K562 (cell line): ENCODE measurements around the gene NEMP1. TPM values are rescaled to one million over a fixed set of nuclear protein-coding genes. Genes with fewer than 3 reads are reported as not detected.

Experiments
- ATAC-seq: fragments of 200-7000 bp; cut with Tn5 transposase; 3 replicates; pipeline ENCODE4 v1.9.1; 2020; ENCODE audit warnings: moderate library complexity
- BruUV-seq: library from RNA; stranded (reverse); fragments of 400-500 nt; replicated peaks from 2 replicates; lab custom pipeline; 2021; lab: Mats Ljungman, UMichigan
- CTCF ChIA-PET: fragments of 300-600 bp; formaldehyde crosslinking; extraction: SDS; loops from one replicate; lab custom pipeline; 2021; ENCODE audit warnings: low intra/inter-chr PET ratio; lab: Yijun Ruan, JAX
- POLR2A ChIA-PET: fragments of 300-600, 350-650 bp; sonication (Branson Sonifier 250); formaldehyde crosslinking; extraction: SDS; loops from one replicate; lab custom pipeline; 2021; ENCODE audit warnings: antibody characterized with exemption, inconsistent platforms; lab: Yijun Ruan, JAX
- DNase-seq, 4 experiments: peaks; one replicate each; pipeline versions ENCODE4 v3.0.0 to v3.0.0-alpha.2; 2011 to 2018; ENCODE audit warnings: low spot score in 3 of 4, mixed read lengths in 3 of 4; ENCODE audit errors: extremely low read depth in 1 of 4
- FAIRE-seq: peaks from 2 replicates; lab custom pipeline; 2011; peaks lifted over from hg19 to GRCh38; lab: Jason Lieb, UNC
- H2AFZ ChIP-seq: 2 replicates; pipeline ENCODE4 v1.6.0; 2011; ENCODE audit warnings: low read depth, low read length, control low read depth, inconsistent platforms
- H3K27ac ChIP-seq: fragments of 200-600 bp; 3 replicates; pipeline ENCODE4 v1.8.0; 2011; ENCODE audit warnings: low read depth, mild to moderate bottlenecking, control low read depth, inconsistent platforms, low read length, moderate library complexity, mixed read lengths; ENCODE audit errors: extremely low read depth
- H3K27me3 ChIP-seq, 2 experiments: fragments of 300-600 bp in 1 of 2; 2 replicates in 1 of 2; 3 replicates in 1 of 2; pipeline versions ENCODE4 v1.6.0 to v1.8.0; 2011; ENCODE audit warnings: inconsistent platforms in 2 of 2, low read length in 2 of 2, mild to moderate bottlenecking in 1 of 2, mixed read lengths in 1 of 2, moderate library complexity in 1 of 2; ENCODE audit not compliant: control insufficient read depth in 2 of 2, insufficient read depth in 2 of 2
- H3K36me3 ChIP-seq: fragments of 300-600 bp; 3 replicates; pipeline ENCODE4 v1.8.0; 2011; ENCODE audit warnings: mild to moderate bottlenecking, low read length, inconsistent platforms; ENCODE audit not compliant: control insufficient read depth, insufficient read depth
- H3K4me1 ChIP-seq, 2 experiments: fragments of 200-600 bp in 1 of 2; replicated peaks in 1 of 2; 2 replicates in 1 of 2; 3 replicates in 1 of 2; pipeline versions ENCODE4 v1.5.1 to v1.8.0; 2011; ENCODE audit warnings: inconsistent platforms in 2 of 2, low read length in 2 of 2, mild to moderate bottlenecking in 1 of 2, mixed read lengths in 1 of 2, moderate library complexity in 1 of 2; ENCODE audit not compliant: control insufficient read depth in 2 of 2, insufficient read depth in 2 of 2
- H3K4me2 ChIP-seq: 2 replicates; pipeline ENCODE4 v1.6.1; 2011; ENCODE audit warnings: low read length, control low read depth, inconsistent platforms, mixed read lengths; ENCODE audit not compliant: insufficient read depth
- H3K4me3 ChIP-seq: fragments of 200-600 bp; sonication (generic), shearing (Covaris generic); 2 replicates; pipeline ENCODE4 v1.5.1; 2016; ENCODE audit warnings: control low read depth, inconsistent platforms
- H3K79me2 ChIP-seq: fragments of 200-600 bp; 3 replicates; pipeline ENCODE4 v1.8.0; 2011; ENCODE audit warnings: low read length, inconsistent platforms; ENCODE audit not compliant: control insufficient read depth, insufficient read depth
- H3K9ac ChIP-seq, 2 experiments: 2 replicates each; pipeline versions ENCODE4 v1.6.0 to v1.6.1; 2011; ENCODE audit warnings: low read depth in 2 of 2, low read length in 2 of 2, control low read depth in 1 of 2, inconsistent platforms in 1 of 2, mild to moderate bottlenecking in 1 of 2, mixed read lengths in 1 of 2; ENCODE audit not compliant: insufficient read depth in 1 of 2
- H3K9me1 ChIP-seq: one replicate; pipeline ENCODE4 v1.6.0; 2011; ENCODE audit warnings: inconsistent platforms, mild to moderate bottlenecking, low read length, moderate library complexity; ENCODE audit not compliant: control insufficient read depth, insufficient read depth
- H3K9me3 ChIP-seq: replicated peaks from 2 replicates; pipeline ENCODE4 v1.5.1; 2011; ENCODE audit warnings: low read depth, low read length, inconsistent platforms; ENCODE audit not compliant: control insufficient read depth, insufficient read depth
- H4K20me1 ChIP-seq: replicated peaks from 2 replicates; pipeline ENCODE4 v1.6.1; 2011; ENCODE audit warnings: low read length, inconsistent platforms, mixed read lengths; ENCODE audit not compliant: control insufficient read depth, insufficient read depth
- ATF3 ChIP-seq, 2 experiments: fragments of 450-650 bp in 1 of 2; sonication (generic) in 1 of 2; formaldehyde crosslinking in 1 of 2; IDR thresholded peaks in 1 of 2; conservative IDR thresholded peaks in 1 of 2; 2 replicates each; pipeline versions ENCODE4 v1.6.1 to v1.8.1; 2016 to 2023; ENCODE audit warnings: mild to moderate bottlenecking in 2 of 2, moderate library complexity in 2 of 2, inconsistent platforms in 1 of 2, missing genetic modification reagents in 1 of 2
- CHD1 ChIP-seq: fragments of 200-600 bp; sonication (generic); IDR thresholded peaks from one replicate; pipeline ENCODE4 v1.6.1; 2012; ENCODE audit warnings: mild to moderate bottlenecking, moderate library complexity, low read length, inconsistent platforms
- CTBP1 ChIP-seq: fragments of 450-650 bp; IDR thresholded peaks from 2 replicates; pipeline ENCODE4 v1.6.1; 2016; ENCODE audit warnings: borderline replicate concordance
- HOXB6 ChIP-seq: fragments of 250-450 bp; sonication (Bioruptor Pico); IDR thresholded peaks from 2 replicates; pipeline ENCODE4 v1.5.1; 2022; ENCODE audit warnings: mild to moderate bottlenecking, borderline replicate concordance
- KDM5B ChIP-seq: fragments of 200-600 bp; sonication (generic); IDR thresholded peaks from 2 replicates; pipeline ENCODE4 v1.6.1; 2012; ENCODE audit warnings: low read depth, mild to moderate bottlenecking, moderate library complexity, low read length, control low read depth, inconsistent platforms; ENCODE audit not compliant: insufficient replicate concordance
- MYC ChIP-seq, 2 experiments: fragments of 250-450 bp in 1 of 2; sonication (Bioruptor Pico) in 1 of 2; IDR thresholded peaks; 2 replicates each; pipeline versions ENCODE4 v1.5.1 to v1.6.1; 2012 to 2021; ENCODE audit warnings: low read depth in 2 of 2, borderline replicate concordance in 1 of 2, improper control_type of control experiment in 1 of 2, low read length in 1 of 2, mild to moderate bottlenecking in 1 of 2, moderate library complexity in 1 of 2
- RAD21 ChIP-seq, 2 experiments: fragments of 250-450 bp in 1 of 2; fragments of 450-650 bp in 1 of 2; sonication (Bioruptor Pico) in 1 of 2; formaldehyde crosslinking in 1 of 2; IDR thresholded peaks in 1 of 2; conservative IDR thresholded peaks in 1 of 2; 2 replicates each; pipeline versions ENCODE4 v1.4.0 to v1.8.0; 2020 to 2022; ENCODE audit warnings: mild to moderate bottlenecking in 2 of 2, moderate library complexity in 1 of 2
- YY1 ChIP-seq, 3 experiments: IDR thresholded peaks; 2 replicates each; pipeline ENCODE4 v1.6.1; 2011; ENCODE audit warnings: low read length in 2 of 3, mild to moderate bottlenecking in 2 of 3, moderate library complexity in 2 of 3, borderline replicate concordance in 1 of 3, control low read depth in 1 of 3, low read depth in 1 of 3; ENCODE audit not compliant: insufficient read depth in 3 of 3, insufficient replicate concordance in 2 of 3, control insufficient read depth in 1 of 3, insufficient read length in 1 of 3; ENCODE audit errors: extremely low read depth in 1 of 3
- WGBS: fragments of 100-300 bp; shearing (Covaris generic); methylation state at CpG from one replicate; pipeline ENCODE4 v1.1.6; 2016; ENCODE audit warnings: low coverage, mixed read lengths; ENCODE audit not compliant: insufficient coverage; ENCODE audit errors: missing lambda C conversion rate; 5-methylcytosine and 5-hydroxymethylcytosine counted together
- in situ Hi-C: fragments of 300-500 bp; cut with MboI; formaldehyde crosslinking; loops from 4 replicates; pipeline ENCODE4 v1.15.0; 2018; ENCODE audit warnings: inconsistent platforms, mixed read lengths
- intact Hi-C: fragments of 100-400 bp; cut with micrococcal nuclease; formaldehyde crosslinking; loops from 2 replicates; pipeline ENCODE4 v1.14.2; 2022
- polyA plus RNA-seq, 8 experiments: library from polyadenylated mRNA; depleted of rRNA in 4 of 8; stranded (reverse) in 5 of 8; unstranded in 3 of 8; fragments of >200 nt; fragmentation: Nextera tagmentation in 2 of 8; fragmentation: Illumina TruSeq in 1 of 8; extraction: Ambion mirVana in 2 of 8; extraction: Trizol in 1 of 8; gene quantifications; 2 replicates each; pipeline versions ENCODE4 v1.2.1 to v1.2.3, GENCODE V29; 2011 to 2014; ENCODE audit warnings: inconsistent platforms in 1 of 8, missing spikeins in 1 of 8
- total RNA-seq, 7 experiments: library from RNA; depleted of rRNA in 6 of 7; stranded (reverse); fragments of >200 nt in 6 of 7; fragmentation: Illumina TruSeq in 2 of 7; extraction: Trizol in 2 of 7; gene quantifications; 2 replicates each; pipeline versions ENCODE4 v1.2.1 to v1.2.3, GENCODE V29; 2011 to 2021; ENCODE audit warnings: low replicate concordance in 1 of 7

NEMP1 gene
- total and polyA plus RNA-seq, 9 of the 15 experiments (the other 6 are each of a cell fraction or from before 2014, with no cell fraction given): 9.5 to 82.2 (median 41.2) TPM

DNA sequence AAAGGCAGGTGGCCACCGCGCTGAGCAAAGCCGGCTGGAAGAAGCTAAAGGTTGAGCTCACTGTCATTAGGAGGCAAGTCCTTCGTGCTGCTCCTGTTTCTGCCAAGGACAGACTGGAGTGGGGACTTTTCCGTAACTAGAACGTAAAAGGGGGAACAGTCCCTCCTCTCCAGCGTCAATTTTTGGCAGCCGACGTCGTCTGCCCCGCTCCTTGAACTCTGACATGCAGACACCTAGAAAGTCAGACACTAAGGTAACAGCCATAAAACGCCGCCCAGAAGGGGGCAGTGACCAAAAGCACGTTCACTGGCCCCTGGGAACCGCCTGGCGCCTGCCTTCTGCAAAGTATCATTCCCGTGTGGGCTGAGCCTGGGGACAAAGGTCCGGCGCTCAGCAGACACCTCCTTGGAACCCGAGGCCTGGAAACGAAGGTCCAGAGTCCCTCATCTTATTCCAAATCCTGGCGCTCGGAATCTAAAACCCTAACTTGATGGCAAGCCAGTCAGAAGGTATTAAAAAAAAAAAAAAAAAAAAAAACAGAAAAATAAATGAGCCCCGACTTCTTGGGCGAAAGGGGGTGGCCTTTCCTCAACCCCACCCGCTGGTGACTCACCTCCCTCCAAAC lies 48.6 kb upstream of the NEMP1 start:
- Histone ChIP-seq H3K79me2 (no peaks in the 10 kb centered on the region), H3K9ac (peak overlapping the region; percentile 23 to 95; a peak in 3 of 4 replicates), H3K36me3 (no peaks in the 10 kb centered on the region), H3K4me2 (peak overlapping the region; percentile 86), H3K4me1 (peaks cover 9 to 28% of the 10 kb centered on the region in 2 experiments), H3K27ac (no peak overlapping the region), H3K9me3 (peaks cover 7% of the 10 kb centered on the region), H3K27me3 (no peaks in the 10 kb centered on the region), H4K20me1 (no peaks in the 10 kb centered on the region), H3K4me3 (peak overlapping the region; percentile 59), H3K9me1 (no peaks in the 10 kb centered on the region), H2AFZ (peak overlapping the region; percentile 91)
- intact Hi-C loops: loop anchor here (10.0 kb wide), 1 partner anchor 118 kb away; no protein-coding TSS in a partner anchor
- no TSS peak for BruUV-seq
- ATAC-seq (peak; percentile 91), DNase-seq (peak; percentile 66 to 88 (median 71)), FAIRE-seq (peak; percentile 74)
- in situ Hi-C loops: no loop called here
- CTCF ChIA-PET: interaction anchor here (0.6 to 1.2 kb wide), 4 partner anchors 47 to 69 kb away, joined by 3 to 5 read pairs (median 4); no protein-coding TSS in a partner anchor
- 3% methylated on average over 24 of the region's 26 CpGs for WGBS
- POLR2A ChIA-PET: interaction anchor here (0.8 to 1.5 kb wide), 7 partner anchors 9 to 66 kb away, joined by 3 to 6 read pairs (median 4); no protein-coding TSS in a partner anchor
- peak; percentile 83 for TF ChIP-seq ATF3 (IDR thresholded peaks at IDR 0.05)
- TF ChIP-seq ATF3 (CRISPR knock-in tag; conservative IDR thresholded peaks at IDR 0.05): no peak
- TF ChIP-seq HOXB6 (CRISPR knock-in tag): no peak
- TF ChIP-seq CTBP1: peak; percentile 62; the same call in 1 of the 2 replicates
- peak; percentile 65 for TF ChIP-seq KDM5B
- TF ChIP-seq YY1 (IDR thresholded peaks at IDR 0.05; ENCODE audit: borderline replicate concordance in 1 of 3, control insufficient read depth in 1 of 3, extremely low read depth in 1 of 3, insufficient read depth in 3 of 3, insufficient read length in 1 of 3, insufficient replicate concordance in 2 of 3, low read depth in 1 of 3, low read length in 2 of 3): peak in 2 of 3 experiments; percentile 23 to 36
- TF ChIP-seq RAD21 (CRISPR knock-in tag; conservative IDR thresholded peaks at IDR 0.05 in 1 of 2, IDR thresholded peaks at IDR 0.05 in 1 of 2): peak; percentile 40 to 62
- TF ChIP-seq CHD1: no peak
- peak; percentile 68 for TF ChIP-seq MYC (IDR thresholded peaks at IDR 0.05; ENCODE audit: low read depth, low read length)
- TF ChIP-seq MYC (CRISPR knock-in tag; IDR thresholded peaks at IDR 0.05; ENCODE audit: borderline replicate concordance, low read depth): no peak
